GM23248 (cell line): ENCODE measurements around the gene IMPG1.

Source experiments
- EZH2 ChIP-seq: fragments of 200-600 bp; sonication (generic); IDR thresholded peaks from 2 replicates; pipeline ENCODE4 v1.6.1; 2018; ENCODE audit warnings: antibody characterized with exemption, mild to moderate bottlenecking; ENCODE audit not compliant: insufficient read depth, poor library complexity, severe bottlenecking
- EZH2phosphoT487 ChIP-seq: fragments of 200-600 bp; sonication (generic); IDR thresholded peaks from 2 replicates; pipeline ENCODE4 v1.6.1; 2018; ENCODE audit warnings: antibody characterized with exemption, moderate library complexity, mild to moderate bottlenecking, low read depth; ENCODE audit not compliant: insufficient read depth

DNA sequence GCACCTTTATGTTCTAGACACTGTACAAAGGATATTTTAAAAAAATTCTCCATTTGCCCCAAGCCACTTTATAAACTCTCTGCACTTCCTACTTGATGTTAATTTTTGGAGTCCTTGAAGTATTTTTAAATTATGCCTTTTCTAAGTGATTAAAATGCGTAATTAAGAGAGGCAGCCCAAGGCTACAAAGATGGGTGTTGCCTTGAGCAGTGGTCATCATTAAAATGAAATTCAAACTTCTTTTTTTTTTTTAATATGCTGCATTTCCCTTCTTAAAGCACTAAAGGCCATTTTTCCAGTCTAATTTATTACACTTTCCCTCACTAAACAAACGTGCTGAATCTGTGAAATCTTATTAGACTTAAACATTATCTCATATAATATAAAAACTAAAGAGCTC is 102.4 kb downstream of the IMPG1 start:
- TF ChIP-seq EZH2phosphoT487 = no peak
- TF ChIP-seq EZH2 = no peak
